WTC11 (cell line): ENCODE measurements around the gene PRKACG. TPM values are rescaled to one million over a fixed set of nuclear protein-coding genes. Genes with fewer than 3 reads are reported as not detected.

Source experiments
- ATAC-seq: fragments of 200-7000 bp; cut with Tn5 transposase; 2 replicates; pipeline ENCODE4 v1.10.0; 2021; ENCODE audit warnings: mild to moderate bottlenecking, moderate library complexity
- Bru-seq: library from RNA; stranded (reverse); fragments of 400-500 nt; gene quantifications from one replicate; lab custom pipeline; 2021; lab: Mats Ljungman, UMichigan
- CTCF ChIA-PET: fragments of 300-600 bp; sonication (Branson Sonifier 250); formaldehyde crosslinking; loops from one replicate; lab custom pipeline; 2021; ENCODE audit warnings: antibody characterized with exemption; lab: Charles Lee
- POLR2A ChIA-PET: fragments of 350-600 bp; sonication (Branson Sonifier 250); formaldehyde crosslinking; loops from one replicate; lab custom pipeline; 2021; ENCODE audit warnings: antibody characterized with exemption; lab: Charles Lee
- DNase-seq: peaks from one replicate; pipeline ENCODE4 v3.0.0; 2021; ENCODE audit warnings: low spot score
- H3K27ac Mint-ChIP-seq: 2 replicates; pipeline ENCODE4 v1.8.0; 2021; ENCODE audit warnings: mixed read lengths
- H3K27me3 Mint-ChIP-seq: 2 replicates; pipeline ENCODE4 v1.8.0; 2021; ENCODE audit warnings: low read depth, mild to moderate bottlenecking, moderate library complexity, mixed read lengths
- H3K36me3 Mint-ChIP-seq: 2 replicates; pipeline ENCODE4 v1.8.0; 2021; ENCODE audit warnings: mixed read lengths
- H3K4me1 Mint-ChIP-seq: 2 replicates; pipeline ENCODE4 v1.8.0; 2022; ENCODE audit warnings: mixed read lengths
- H3K4me3 Mint-ChIP-seq: 2 replicates; pipeline ENCODE4 v1.8.0; 2021; ENCODE audit warnings: mild to moderate bottlenecking, moderate library complexity, mixed read lengths
- H3K9me3 Mint-ChIP-seq: 2 replicates; pipeline ENCODE4 v1.8.0; 2021; ENCODE audit warnings: mixed read lengths
- AFF4 ChIP-seq: sonication (generic); formaldehyde crosslinking; IDR thresholded peaks from 2 replicates; pipeline ENCODE4 v1.8.1; 2023; ENCODE audit warnings: mild to moderate bottlenecking, missing genetic modification reagents, borderline replicate concordance
- AR ChIP-seq: fragments of 250-450 bp; sonication (Bioruptor Pico); IDR thresholded peaks from 2 replicates; pipeline ENCODE4 v1.9.0; 2021; ENCODE audit warnings: mild to moderate bottlenecking
- ETV6 ChIP-seq: sonication (generic); formaldehyde crosslinking; IDR thresholded peaks from 2 replicates; pipeline ENCODE4 v1.8.1; 2022; ENCODE audit warnings: mild to moderate bottlenecking, missing genetic modification reagents
- FOXP1 ChIP-seq: sonication (generic); formaldehyde crosslinking; IDR thresholded peaks from 2 replicates; pipeline ENCODE4 v1.8.0; 2022; ENCODE audit warnings: missing genetic modification reagents, mild to moderate bottlenecking, moderate library complexity, borderline replicate concordance
- GABPB1 ChIP-seq: sonication (generic); formaldehyde crosslinking; IDR thresholded peaks from 2 replicates; pipeline ENCODE4 v1.8.1; 2023; ENCODE audit warnings: mild to moderate bottlenecking, missing genetic modification reagents
- GTF2I ChIP-seq: fragments of 250-450 bp; sonication (Bioruptor Pico); conservative IDR thresholded peaks from 2 replicates; pipeline ENCODE4 v1.4.0; 2021; ENCODE audit warnings: mild to moderate bottlenecking
- HMGXB4 ChIP-seq: sonication (generic); formaldehyde crosslinking; IDR thresholded peaks from 2 replicates; pipeline ENCODE4 v1.8.1; 2023; ENCODE audit warnings: mild to moderate bottlenecking, moderate library complexity, missing genetic modification reagents
- JUN ChIP-seq: sonication (generic); formaldehyde crosslinking; IDR thresholded peaks from 2 replicates; pipeline ENCODE4 v1.8.0; 2023; ENCODE audit warnings: mild to moderate bottlenecking, missing genetic modification reagents
- MAX ChIP-seq: sonication (generic); formaldehyde crosslinking; IDR thresholded peaks from 2 replicates; pipeline ENCODE4 v1.8.0; 2022; ENCODE audit warnings: mild to moderate bottlenecking, missing genetic modification reagents
- PREB ChIP-seq: sonication (generic); formaldehyde crosslinking; IDR thresholded peaks from 2 replicates; pipeline ENCODE4 v1.8.1; 2022; ENCODE audit warnings: mild to moderate bottlenecking, missing genetic modification reagents, moderate library complexity, borderline replicate concordance
- RELA ChIP-seq: sonication (generic); formaldehyde crosslinking; IDR thresholded peaks from 2 replicates; pipeline ENCODE4 v1.8.1; 2022; ENCODE audit warnings: missing genetic modification reagents, mild to moderate bottlenecking, borderline replicate concordance
- TP53 ChIP-seq: sonication (generic); formaldehyde crosslinking; IDR thresholded peaks from 2 replicates; pipeline ENCODE4 v1.8.1; 2023; ENCODE audit warnings: mild to moderate bottlenecking, missing genetic modification reagents
- ZNF138 ChIP-seq: sonication (generic); formaldehyde crosslinking; conservative IDR thresholded peaks from 2 replicates; pipeline ENCODE4 v1.8.1; 2022; ENCODE audit warnings: mild to moderate bottlenecking, moderate library complexity, missing genetic modification reagents
- ZNF416 ChIP-seq: fragments of 250-450 bp; sonication (Bioruptor Pico); IDR thresholded peaks from 2 replicates; pipeline ENCODE4 v1.9.0; 2021; ENCODE audit warnings: mild to moderate bottlenecking, inconsistent platforms
- ZNF423 ChIP-seq: fragments of 250-450 bp; sonication (Bioruptor Pico); IDR thresholded peaks from 2 replicates; pipeline ENCODE4 v2.1.2; 2022; ENCODE audit warnings: mild to moderate bottlenecking, moderate library complexity
- ZNF532 ChIP-seq: fragments of 250-450 bp; sonication (Bioruptor Pico); IDR thresholded peaks from 2 replicates; pipeline ENCODE4 v1.9.0; 2021; ENCODE audit warnings: mild to moderate bottlenecking, borderline replicate concordance
- long read RNA-seq, 3 experiments: library from RNA in 1 of 3; library from capped mRNA in 1 of 3; library from polyadenylated mRNA in 1 of 3; unstranded in 2 of 3; stranded (forward) in 1 of 3; transcript quantifications; one replicate each; pipeline ENCODE4 v2.0.0, GENCODE V29; 2021
- total RNA-seq: library from RNA; stranded (reverse); gene quantifications from 3 replicates; pipeline ENCODE4 v1.2.3, GENCODE V29; 2021

Gene PRKACG
- not detected in 3 replicates for total RNA-seq
- not detected for Bru-seq, nascent RNA
- long read RNA-seq, experiment 1: 0 reads
- long read RNA-seq, experiment 2: 0 reads
- long read RNA-seq, experiment 3: 0 reads

GRCh38 chr9:69014013-69014412 lies at the start of gene PRKACG:
Gene PRKACG, minus strand, starts transcription at chr9:69014113. Its CDS starts 21 bp downstream, at chr9:69014092.
- H3K4me3 Mint-ChIP-seq: no peak within 1 kb of the TSS
- H3K36me3 Mint-ChIP-seq: no peaks in the 10 kb centered on the region
- no peak for TF ChIP-seq TP53 (CRISPR knock-in tag)
- no peak for TF ChIP-seq ZNF423
- TF ChIP-seq ETV6 (CRISPR knock-in tag): no peak
- TF ChIP-seq ZNF416: no peak
- TF ChIP-seq AFF4: no peak
- TF ChIP-seq RELA: no peak
- TF ChIP-seq ZNF138: no peak
- TF ChIP-seq GTF2I: no peak
- no peak for TF ChIP-seq FOXP1 (CRISPR knock-in tag)
- no peak for TF ChIP-seq JUN (CRISPR knock-in tag)
- TF ChIP-seq, all 79 proteins: peak for 0
- H3K27ac Mint-ChIP-seq: no peak within 1 kb of the TSS
- no peak for DNase-seq
- CTCF ChIA-PET: interaction anchor here (3.3 kb wide), 1 partner anchor 15 kb away, joined by 12 read pairs; no protein-coding TSS in a partner anchor
- no peaks in the 10 kb centered on the region for H3K27me3 Mint-ChIP-seq
- POLR2A ChIA-PET: no interaction called here
- peaks cover 8% of the 10 kb centered on the region; the same call in 1 of the 2 replicates for H3K9me3 Mint-ChIP-seq
- peaks cover 25% of the 10 kb centered on the region for H3K4me1 Mint-ChIP-seq
- no peak for ATAC-seq

GRCh38 chr9:69062195-69062594 lies 48.3 kb upstream of the PRKACG start:
- no peak overlapping the region for H3K4me3 Mint-ChIP-seq
- H3K27me3 Mint-ChIP-seq: no peaks in the 10 kb centered on the region
- DNase-seq (no peak), ATAC-seq (no peak)
- peaks cover 43% of the 10 kb centered on the region for H3K4me1 Mint-ChIP-seq
- peaks cover 42% of the 10 kb centered on the region for H3K36me3 Mint-ChIP-seq
- H3K27ac Mint-ChIP-seq: no peak overlapping the region
- ChIA-PET POLR2A (no interaction called here), CTCF (no interaction called here)
- H3K9me3 Mint-ChIP-seq: no peaks in the 10 kb centered on the region
- TF ChIP-seq GABPB1 (CRISPR knock-in tag) (no peak), AR (CRISPR knock-in tag) (no peak), AFF4 (no peak), MAX (CRISPR knock-in tag) (no peak), HMGXB4 (CRISPR knock-in tag) (no peak), ZNF532 (CRISPR knock-in tag) (no peak), PREB (CRISPR knock-in tag) (no peak)
